Medulla oblongata (tissue), 1 donor: ENCODE data around the gene CHMP4B.

Experiments used
- DNase-seq: peaks from one replicate; pipeline ENCODE4 v3.0.0-alpha.2; 2015; ENCODE audit errors: extremely low spot score

Gene CHMP4B

GRCh38 chr20:33840160-33840559 lies 29.0 kb downstream of the CHMP4B start:
- DNase-seq, result no peak

DNA sequence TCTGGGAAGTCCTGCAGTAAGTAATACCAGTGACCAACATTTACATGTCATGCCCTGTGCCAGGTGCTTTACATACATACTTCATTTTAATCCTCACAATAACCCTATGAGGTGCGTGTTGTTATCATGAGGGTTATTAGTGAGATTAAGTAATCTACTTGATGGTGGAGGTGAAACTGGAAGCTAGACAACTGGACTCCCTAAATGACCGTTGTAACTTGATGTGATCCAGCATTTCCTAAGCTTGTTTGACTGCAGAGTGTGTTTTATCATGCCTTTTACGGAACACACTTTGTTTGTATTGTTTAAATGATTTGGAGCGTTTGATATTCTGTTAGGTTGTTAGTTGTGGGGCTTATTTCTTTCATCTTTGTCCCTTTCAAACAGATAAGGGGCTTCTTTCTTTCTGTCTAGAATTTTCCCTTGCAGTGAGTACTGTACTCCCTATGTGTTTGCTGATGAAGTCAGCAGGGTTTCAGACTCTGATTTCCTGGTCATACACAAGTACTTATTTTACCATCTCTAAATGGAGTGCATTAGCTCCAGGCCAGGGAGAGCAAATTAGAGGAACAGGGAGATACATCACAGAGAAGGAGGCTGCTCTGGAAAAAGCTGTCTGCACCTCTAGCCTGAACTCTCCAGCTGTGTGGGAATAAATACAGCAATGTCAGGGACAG lies 29.7 kb downstream of the CHMP4B start:
- peak; percentile 27 for DNase-seq

DNA sequence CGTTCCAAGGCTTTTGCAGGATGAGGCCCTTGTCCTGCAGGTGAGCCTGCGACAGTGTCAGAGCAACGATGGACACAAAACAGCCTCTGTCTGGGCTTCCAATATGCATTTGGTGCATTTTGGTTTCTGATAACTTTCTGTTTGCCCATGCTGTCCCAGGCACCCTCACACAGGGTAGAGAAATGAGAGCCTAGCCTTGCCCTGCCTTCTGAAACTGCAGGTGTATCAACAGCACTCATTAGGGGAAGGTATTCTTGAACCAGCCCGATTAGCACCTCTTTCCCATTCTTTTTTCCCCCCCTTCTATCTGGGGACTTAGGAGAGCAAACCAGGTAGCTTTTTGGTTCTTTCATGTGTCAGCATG lies 30.3 kb downstream of the CHMP4B start:
- no peak for DNase-seq

DNA sequence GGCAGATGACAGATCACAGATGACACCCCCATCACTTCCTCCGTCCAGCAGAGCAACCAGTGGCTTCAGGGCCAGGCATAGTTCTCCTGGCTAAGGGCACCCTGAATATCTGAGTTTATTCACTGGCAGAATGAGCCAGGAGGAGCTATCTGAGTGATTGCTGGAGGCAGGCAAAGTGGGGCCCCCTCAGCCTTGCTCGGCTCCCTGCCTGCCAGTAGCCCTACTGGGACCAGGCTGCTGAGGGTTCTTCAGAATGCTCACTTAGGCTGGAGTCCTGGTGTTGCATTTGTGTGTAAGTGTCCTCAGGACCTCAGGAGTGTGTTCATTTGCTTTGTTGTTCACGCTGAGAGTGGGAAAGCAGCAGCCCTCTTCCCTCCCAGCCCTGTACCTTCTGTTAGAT lies 31.2 kb downstream of the CHMP4B start:
- DNase-seq, result no peak

DNA sequence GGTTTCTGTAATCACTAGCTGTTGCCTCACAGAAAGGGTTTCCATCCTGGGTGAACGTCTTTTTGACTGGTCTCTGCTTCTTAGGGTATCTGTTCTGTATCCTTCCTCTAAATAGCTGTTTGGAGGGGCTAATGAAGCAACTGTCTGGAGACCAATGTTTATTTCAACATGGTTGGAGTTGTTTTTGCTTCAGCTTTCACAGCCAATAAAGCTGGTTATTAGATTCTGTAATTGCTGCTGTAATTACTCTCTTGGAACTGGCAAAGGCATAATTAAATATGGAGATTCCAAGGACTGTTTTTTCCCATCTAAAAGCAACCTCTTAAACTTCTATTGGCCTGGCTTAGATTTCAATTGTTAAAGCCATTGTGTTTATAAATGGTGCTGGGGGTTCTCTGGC lies 31.9 kb downstream of the CHMP4B start:
- DNase-seq, result no peak

DNA sequence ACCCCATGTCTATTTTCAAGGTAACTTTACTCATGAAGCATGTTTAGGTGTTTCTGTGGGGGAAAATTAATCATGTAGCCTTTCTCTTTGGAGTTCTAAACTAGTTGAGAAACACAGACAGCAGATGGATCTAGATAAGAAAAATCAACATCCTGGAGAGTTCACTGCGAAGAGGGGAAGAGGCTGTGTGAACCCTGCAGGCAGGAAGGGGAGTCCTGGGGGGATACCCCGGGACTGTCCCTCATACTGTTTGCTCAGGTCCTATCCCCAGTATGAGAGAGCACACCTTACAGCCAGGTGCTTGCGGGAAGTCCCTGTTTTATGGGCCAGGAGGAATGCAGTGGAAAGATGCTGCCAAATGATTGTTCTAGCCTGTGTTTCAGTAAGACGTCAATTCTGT lies 32.7 kb downstream of the CHMP4B start:
- no peak for DNase-seq

GRCh38 chr20:33846291-33846935 lies 35.3 kb downstream of the CHMP4B start:
- DNase-seq, result no peak

GRCh38 chr20:33847006-33847405 lies 35.9 kb downstream of the CHMP4B start:
- DNase-seq, result no peak

DNA sequence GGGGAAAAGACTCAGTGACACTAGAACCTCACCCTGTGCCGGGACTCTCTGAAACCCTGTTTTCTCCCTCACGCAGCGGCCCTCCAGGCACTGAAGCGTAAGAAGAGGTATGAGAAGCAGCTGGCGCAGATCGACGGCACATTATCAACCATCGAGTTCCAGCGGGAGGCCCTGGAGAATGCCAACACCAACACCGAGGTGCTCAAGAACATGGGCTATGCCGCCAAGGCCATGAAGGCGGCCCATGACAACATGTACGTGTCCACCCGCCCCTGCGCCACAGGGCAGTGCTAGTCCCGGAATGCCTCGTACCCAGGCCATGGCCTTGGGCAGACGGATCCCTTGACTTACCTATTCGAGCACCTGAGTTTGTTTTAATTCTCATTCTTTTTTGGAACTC lies 37.2 kb downstream of the CHMP4B start:
- DNase-seq, result no peak

DNA sequence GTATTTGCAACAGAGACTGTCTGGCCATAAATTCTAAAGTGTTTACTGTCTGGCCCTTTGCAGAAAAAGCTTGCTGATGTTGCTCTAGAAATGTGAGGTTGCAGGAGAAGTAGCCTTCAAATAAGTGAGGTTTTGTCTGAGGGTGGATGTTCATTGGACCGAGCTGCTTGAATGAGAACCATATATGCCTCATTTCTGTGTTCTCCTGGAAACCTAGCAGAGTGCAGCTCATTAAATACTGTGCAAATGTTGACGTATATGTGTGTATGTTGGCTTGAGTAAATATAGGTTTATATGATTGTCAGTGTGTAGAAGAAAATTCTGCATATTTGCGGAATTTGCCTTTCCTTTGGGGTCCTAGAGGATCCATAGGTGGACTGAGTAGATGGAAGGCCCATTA lies 39.0 kb downstream of the CHMP4B start:
- DNase-seq, result no peak

- no peak for DNase-seq
Observed at GRCh38 chr20:33851842-33852466, 40.8 kb downstream of the CHMP4B start.

DNA sequence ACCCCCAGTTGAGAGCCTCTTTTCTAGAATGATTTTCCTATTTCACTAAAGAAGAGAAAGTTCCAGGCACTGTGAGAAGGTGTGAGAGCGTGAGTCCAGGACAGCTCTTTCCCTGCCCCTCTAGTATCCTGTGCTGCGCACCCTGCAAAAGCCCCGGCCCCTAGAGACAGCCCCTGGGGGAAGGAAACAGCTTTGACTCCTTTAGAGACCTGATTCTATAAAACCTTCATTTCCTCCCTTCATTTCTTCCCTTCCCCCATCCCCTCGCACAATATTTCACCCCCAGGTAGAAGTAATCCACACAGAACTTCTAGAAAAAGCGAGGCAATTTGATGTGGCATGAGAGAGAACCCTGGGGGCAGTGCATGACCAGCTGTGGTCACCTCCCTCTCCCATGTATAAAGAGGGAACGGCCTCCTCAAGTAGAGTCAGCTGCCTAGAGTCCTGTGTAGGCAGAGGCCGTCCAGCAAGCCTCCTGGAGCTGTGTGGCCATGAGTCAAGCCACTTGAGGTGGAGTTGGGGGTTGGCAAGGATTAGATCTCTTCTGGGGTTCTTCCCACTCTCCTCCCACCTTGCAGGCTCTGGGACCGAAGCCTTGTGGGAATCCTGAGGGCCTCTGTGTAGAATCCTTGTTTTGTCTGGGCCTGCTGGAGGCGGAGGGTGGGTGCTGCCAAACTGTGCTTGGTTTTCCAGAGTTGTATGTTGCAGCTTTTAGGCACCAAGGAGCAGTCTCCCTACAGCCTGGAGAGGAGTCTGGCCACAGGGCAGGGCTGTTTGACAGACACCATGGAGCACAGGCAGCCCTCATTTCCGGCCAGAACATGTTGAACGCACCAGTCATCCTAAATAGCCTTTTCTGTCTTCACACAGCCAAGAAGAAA lies 41.7 kb downstream of the CHMP4B start:
- no peak for DNase-seq

GRCh38 chr20:33853507-33853813 lies 42.3 kb downstream of the CHMP4B start:
- DNase-seq, result no peak

DNA sequence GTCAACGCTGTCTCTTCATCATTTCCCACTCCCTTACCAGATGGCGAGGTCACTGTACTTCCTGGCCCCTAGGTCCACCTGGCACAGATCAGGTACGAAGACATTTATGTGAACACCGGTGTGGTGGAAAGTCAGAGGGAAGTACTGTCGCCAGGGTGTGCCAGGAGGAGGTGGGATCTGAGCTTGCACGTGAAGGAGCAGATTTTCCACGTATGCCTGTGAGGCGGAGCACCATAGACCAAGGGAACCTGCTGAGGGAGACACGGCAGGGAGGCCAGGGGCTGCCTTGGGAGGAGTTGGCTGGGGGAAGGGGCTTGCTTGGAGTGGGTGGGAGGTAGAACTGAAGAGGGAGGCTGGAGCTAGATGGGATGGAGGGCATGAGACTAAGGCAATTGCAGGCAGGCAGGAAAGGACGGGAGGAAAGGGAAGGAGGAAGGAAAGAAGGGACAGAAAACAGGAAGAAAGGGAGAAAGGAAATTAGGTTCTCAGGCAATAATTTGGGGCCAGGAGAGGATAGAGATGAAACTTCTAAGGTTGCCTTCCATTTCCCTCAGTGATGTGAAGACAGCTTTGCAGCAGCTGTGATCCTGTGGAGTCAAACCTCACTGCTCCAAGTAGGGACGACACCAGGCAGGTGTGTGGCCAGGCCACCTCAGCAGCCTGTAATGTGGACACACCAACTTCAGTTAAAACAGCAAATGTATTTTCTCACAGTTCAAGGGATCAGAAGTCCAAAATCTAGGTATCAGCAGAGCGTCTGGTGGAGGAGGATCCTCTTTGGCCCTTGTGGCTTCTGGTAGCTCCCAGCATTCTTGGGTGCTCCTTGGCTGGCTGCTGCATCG lies 46.8 kb downstream of the CHMP4B start:
- no peak for DNase-seq

- no peak for DNase-seq
Observed at GRCh38 chr20:33858666-33859065, 47.5 kb downstream of the CHMP4B start.

DNA sequence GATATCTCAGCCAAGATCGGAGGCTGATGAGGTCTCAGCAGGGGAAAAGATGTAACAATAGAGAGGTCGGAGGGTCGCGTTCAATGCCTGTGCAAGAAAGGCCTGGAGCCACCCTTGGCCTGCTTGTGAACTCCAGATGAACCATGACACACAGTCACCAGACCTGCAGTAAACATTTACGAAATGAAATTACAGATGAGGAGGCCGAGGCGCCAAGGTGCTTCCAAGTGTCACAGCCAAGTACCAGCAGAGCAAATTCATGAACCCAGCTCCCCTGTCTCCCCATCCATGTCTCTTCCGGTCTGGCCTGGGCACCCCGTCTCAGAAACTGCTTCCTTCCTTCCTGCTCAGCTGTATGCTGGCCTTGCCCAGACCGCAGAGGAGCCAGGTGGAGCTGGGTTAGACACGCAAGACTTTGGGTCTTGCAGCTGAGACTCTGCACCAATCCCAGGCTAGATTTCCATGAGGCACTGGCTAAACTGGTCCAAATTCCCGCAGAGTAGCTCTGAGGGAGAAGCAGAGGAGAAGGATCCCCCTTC lies 48.1 kb downstream of the CHMP4B start:
- no peak for DNase-seq

GRCh38 chr20:33859751-33860150 lies 48.6 kb downstream of the CHMP4B start:
- no peak for DNase-seq

DNA sequence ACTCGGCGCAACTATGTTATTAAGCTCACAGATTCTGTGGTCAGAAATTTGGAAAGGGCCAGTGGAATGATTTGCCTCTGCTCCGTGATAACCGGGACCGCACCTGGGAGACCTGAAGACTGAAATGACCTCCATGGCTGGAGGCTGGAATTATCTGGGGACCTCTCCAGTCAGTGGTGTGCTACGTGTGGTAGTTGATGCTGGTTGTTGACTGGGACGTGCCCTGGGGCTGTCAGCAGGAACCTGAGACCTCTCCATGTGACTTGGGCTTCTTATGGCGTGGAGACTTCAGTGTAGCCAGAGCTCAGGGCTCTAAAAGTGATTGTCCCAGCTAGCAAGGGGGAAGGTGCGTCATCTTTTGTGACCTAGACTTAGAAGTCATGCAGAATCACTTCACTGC lies 50.3 kb downstream of the CHMP4B start:
- DNase-seq, result no peak

- peak; percentile 21 for DNase-seq
Observed at GRCh38 chr20:33862709-33863403, 51.7 kb downstream of the CHMP4B start.

DNA sequence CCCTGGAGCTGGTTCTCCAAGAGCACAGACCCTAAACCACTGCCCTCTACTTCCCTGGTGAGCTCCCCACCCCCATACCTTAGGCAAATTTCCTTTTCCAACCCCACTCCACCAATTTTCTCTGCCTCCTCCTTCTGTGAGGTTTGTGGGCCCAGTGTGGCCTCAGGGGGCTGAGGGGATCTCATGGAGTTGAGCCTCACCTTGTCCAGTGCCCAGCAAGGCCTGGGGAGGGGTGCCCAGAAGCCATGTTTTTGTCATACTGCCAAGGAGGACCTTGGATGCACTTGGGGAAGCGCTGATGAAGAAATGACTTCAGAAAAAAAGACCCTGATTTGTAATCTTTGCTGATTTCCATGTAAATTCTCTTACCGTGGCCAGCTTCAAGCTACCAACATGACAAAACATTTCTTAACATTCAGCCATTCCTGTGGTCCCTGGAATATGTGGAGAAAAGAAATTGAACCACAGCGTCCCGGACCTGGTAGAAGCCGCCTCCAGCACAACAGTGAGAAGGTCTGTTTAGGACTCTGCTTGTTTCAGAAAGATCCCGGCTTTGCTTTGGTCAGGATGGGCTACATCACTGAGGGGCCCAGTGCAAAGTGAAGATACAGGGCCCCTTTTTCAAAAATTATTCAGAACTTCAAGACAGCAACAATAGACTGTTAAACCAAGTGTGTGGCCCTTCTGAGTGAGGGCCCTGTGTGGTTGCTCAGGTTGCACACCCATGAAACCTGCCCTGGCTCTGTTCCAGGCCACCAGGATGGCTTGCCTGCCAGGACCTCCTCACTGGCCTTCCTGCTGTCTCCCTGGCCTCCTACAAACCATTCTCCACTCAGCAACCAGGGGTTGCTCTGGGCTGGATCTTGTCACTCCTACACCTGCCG lies 52.5 kb downstream of the CHMP4B start:
- no peak for DNase-seq
